A673 (cell line): Measurements from ENCODE around the gene SCAF1. TPM values are rescaled to one million over a fixed set of nuclear protein-coding genes. Genes with fewer than 3 reads are reported as not detected.

Source experiments
- BruUV-seq: library from RNA; stranded (reverse); fragments of 400-500 nt; replicated peaks from 2 replicates; lab custom pipeline; 2021; lab: Mats Ljungman, UMichigan
- CTCF ChIA-PET: fragments of 300-600 bp; sonication (Branson Sonifier 250); formaldehyde crosslinking; loops from one replicate; lab custom pipeline; 2022; ENCODE audit warnings: antibody characterized with exemption; lab: Charles Lee
- POLR2A ChIA-PET: fragments of 300-600 bp; sonication (Branson Sonifier 250); formaldehyde crosslinking; loops from one replicate; lab custom pipeline; 2022; ENCODE audit warnings: antibody characterized with exemption; ENCODE audit not compliant: low non-redundant PET; lab: Charles Lee
- DNase-seq: peaks from one replicate; pipeline ENCODE4 v3.0.0-alpha.2; 2015; ENCODE audit warnings: low spot score
- H3K27ac ChIP-seq: fragments of 200-600 bp; sonication (generic); 2 replicates; pipeline ENCODE4 v1.5.1; 2016; ENCODE audit warnings: mixed run types, low read depth, mild to moderate bottlenecking, mixed read lengths, antibody characterized with exemption, low read length; ENCODE audit not compliant: poor library complexity, severe bottlenecking
- H3K27me3 ChIP-seq: fragments of 200-600 bp; sonication (generic); replicated peaks from 2 replicates; pipeline ENCODE4 v1.6.1; 2017; ENCODE audit warnings: mixed run types, low read depth, mild to moderate bottlenecking, mixed read lengths, antibody characterized with exemption, low read length; ENCODE audit not compliant: insufficient read depth, poor library complexity
- H3K36me3 ChIP-seq: fragments of 200-600 bp; sonication (generic); 2 replicates; pipeline ENCODE4 v1.6.1; 2016; ENCODE audit warnings: mixed run types, mild to moderate bottlenecking, mixed read lengths, antibody characterized with exemption, low read length; ENCODE audit not compliant: insufficient read depth, poor library complexity, severe bottlenecking
- H3K4me1 ChIP-seq: fragments of 200-600 bp; sonication (generic); 2 replicates; pipeline ENCODE4 v1.6.1; 2017; ENCODE audit warnings: mixed run types, mild to moderate bottlenecking, mixed read lengths, antibody characterized with exemption, low read length; ENCODE audit not compliant: insufficient read depth, poor library complexity, severe bottlenecking
- H3K4me3 ChIP-seq: fragments of 200-600 bp; sonication (generic); 2 replicates; pipeline ENCODE4 v1.5.1; 2016; ENCODE audit warnings: low read depth, mixed run types, mild to moderate bottlenecking, mixed read lengths, low read length; ENCODE audit not compliant: poor library complexity, severe bottlenecking
- H3K9me3 ChIP-seq: fragments of 200-600 bp; sonication (generic); 2 replicates; pipeline ENCODE4 v1.6.1; 2016; ENCODE audit warnings: mixed run types, low read depth, mild to moderate bottlenecking, mixed read lengths, antibody characterized with exemption, low read length; ENCODE audit not compliant: poor library complexity, severe bottlenecking
- EZH2 ChIP-seq: fragments of 200-600 bp; sonication (generic); IDR thresholded peaks from 2 replicates; pipeline ENCODE4 v1.6.1; 2017; ENCODE audit warnings: borderline replicate concordance, low read depth, mild to moderate bottlenecking, mixed read lengths, antibody characterized with exemption, low read length; ENCODE audit not compliant: poor library complexity, severe bottlenecking
- intact Hi-C: fragments of 100-400 bp; cut with micrococcal nuclease; formaldehyde crosslinking; loops from one replicate; pipeline ENCODE4 v1.10.0; 2022; ENCODE audit not compliant: unreplicated experiment
- total RNA-seq: library from RNA; stranded (reverse); gene quantifications from 2 replicates; pipeline ENCODE4 v1.2.3, GENCODE V29; 2021
- TF ChIP-seq, protein P1 (sequence below): fragments of 300-800, 200-600 bp; sonication (generic); conservative IDR thresholded peaks from 2 replicates; pipeline ENCODE4 v1.5.1; 2017; ENCODE audit warnings: low read depth, mild to moderate bottlenecking, antibody characterized with exemption, low read length, moderate library complexity, mixed read lengths

The SCAF1 gene
- total RNA-seq, 1 experiment from 2014 or later = 98.2 TPM

DNA sequence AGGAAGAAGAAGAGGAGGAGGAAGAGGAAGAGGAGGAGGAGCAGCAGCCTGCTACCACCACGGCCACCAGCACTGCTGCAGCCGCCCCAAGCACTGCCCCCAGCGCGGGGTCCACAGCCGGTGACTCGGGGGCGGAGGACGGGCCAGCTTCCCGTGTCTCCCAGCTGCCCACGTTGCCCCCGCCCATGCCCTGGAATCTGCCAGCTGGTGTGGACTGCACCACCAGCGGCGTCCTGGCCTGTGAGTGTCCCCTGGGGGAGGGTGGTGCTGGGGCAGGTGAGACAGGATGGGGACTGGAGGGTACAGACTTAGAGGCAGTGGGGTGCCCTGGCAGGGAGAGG lies 11.4 kb downstream of the SCAF1 start:
- H3K27me3 ChIP-seq = no peaks in the 10 kb centered on the region
- H3K9me3 ChIP-seq = no peaks in the 10 kb centered on the region
- ChIA-PET CTCF (no interaction called here), POLR2A (interaction anchor here (0.5 kb wide), 1 partner anchor 955 kb away, joined by 8 read pairs; no protein-coding TSS in a partner anchor)
- no peaks in the 10 kb centered on the region for H3K4me1 ChIP-seq
- DNase-seq = no peak
- intact Hi-C loops = no loop called here
- no TSS peak for BruUV-seq
- peaks cover 80% of the 10 kb centered on the region for H3K36me3 ChIP-seq
- no peak overlapping the region for H3K4me3 ChIP-seq
- TF ChIP-seq, protein P1, sequence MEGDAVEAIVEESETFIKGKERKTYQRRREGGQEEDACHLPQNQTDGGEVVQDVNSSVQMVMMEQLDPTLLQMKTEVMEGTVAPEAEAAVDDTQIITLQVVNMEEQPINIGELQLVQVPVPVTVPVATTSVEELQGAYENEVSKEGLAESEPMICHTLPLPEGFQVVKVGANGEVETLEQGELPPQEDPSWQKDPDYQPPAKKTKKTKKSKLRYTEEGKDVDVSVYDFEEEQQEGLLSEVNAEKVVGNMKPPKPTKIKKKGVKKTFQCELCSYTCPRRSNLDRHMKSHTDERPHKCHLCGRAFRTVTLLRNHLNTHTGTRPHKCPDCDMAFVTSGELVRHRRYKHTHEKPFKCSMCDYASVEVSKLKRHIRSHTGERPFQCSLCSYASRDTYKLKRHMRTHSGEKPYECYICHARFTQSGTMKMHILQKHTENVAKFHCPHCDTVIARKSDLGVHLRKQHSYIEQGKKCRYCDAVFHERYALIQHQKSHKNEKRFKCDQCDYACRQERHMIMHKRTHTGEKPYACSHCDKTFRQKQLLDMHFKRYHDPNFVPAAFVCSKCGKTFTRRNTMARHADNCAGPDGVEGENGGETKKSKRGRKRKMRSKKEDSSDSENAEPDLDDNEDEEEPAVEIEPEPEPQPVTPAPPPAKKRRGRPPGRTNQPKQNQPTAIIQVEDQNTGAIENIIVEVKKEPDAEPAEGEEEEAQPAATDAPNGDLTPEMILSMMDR = no peak
- TF ChIP-seq EZH2 = no peak
- H3K27ac ChIP-seq = no peak overlapping the region

DNA sequence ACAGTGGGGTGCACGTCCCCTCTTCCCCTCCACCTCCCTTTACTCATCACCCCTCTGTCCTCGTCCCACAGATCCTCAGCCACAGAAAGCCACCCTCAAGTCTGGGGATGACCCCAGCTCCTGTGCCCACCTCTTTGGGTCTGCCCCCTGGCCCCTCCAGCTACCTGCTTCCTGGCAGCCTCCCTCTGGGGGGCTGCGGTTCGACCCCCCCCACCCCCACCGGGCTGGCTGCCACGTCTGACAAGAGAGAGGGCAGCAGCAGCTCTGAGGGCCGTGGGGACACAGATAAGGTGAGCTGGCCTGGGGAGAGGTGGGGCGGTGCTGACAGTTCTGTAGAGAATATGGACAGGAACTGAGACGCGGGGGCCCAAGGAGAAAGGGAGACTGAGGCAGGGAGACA lies 12.6 kb downstream of the SCAF1 start:
- Histone ChIP-seq H3K27ac (no peak overlapping the region), H3K36me3 (peaks cover 85% of the 10 kb centered on the region), H3K4me3 (no peak overlapping the region), H3K4me1 (no peaks in the 10 kb centered on the region), H3K9me3 (no peaks in the 10 kb centered on the region), H3K27me3 (no peaks in the 10 kb centered on the region)
- DNase-seq = no peak
- TF ChIP-seq, protein P1 = no peak
- no peak for TF ChIP-seq EZH2
- ChIA-PET CTCF (no interaction called here), POLR2A (no interaction called here)
- intact Hi-C loops = no loop called here
- BruUV-seq = no TSS peak

DNA sequence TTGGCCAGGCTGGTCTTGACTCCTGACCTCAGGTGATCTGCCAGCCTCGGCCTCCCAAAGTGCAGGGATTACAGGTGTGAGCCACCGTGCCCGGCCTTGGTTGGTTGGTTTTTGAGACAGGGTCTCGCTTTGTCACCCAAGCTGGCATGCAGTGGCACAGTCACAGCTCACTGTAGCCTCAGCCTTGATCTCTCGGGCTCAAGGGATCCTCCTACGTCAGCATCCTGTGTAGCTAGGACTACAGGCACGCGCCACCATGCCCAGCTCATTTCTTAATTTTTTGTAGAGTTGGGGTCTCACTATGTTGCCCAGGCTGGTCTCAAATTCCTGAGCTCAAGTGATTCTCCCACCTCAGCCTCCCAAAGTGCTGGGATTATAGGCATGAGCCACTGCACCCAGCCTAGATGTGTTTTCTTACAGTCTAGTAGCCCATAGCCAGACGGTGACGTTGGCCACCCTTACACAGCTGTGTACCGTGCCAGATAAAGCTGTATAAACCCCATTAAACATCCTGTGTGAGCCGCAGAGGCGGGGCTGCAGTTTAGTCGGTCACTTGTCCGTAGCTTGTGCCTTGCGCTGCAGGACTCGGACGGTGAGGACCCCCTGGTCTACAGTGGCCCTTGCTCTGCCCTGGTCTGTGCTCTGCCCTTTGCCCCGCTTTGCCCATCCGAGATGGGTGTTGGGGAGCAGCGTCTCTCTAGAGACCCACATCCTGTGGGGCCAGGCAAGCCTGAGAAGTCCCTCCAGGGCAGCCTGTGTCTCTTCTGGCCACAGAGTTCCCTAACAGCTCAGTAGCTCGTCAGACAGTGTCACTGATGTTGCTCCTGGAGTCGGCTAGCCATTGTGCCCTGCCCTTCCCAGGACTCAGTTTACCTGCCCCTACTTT lies 13.8 kb downstream of the SCAF1 start:
- no peak for TF ChIP-seq EZH2
- TF ChIP-seq, protein P1 = no peak
- Histone ChIP-seq H3K27me3 (no peaks in the 10 kb centered on the region), H3K27ac (no peak overlapping the region), H3K36me3 (peaks cover 86% of the 10 kb centered on the region), H3K4me1 (no peaks in the 10 kb centered on the region), H3K4me3 (no peak overlapping the region), H3K9me3 (no peaks in the 10 kb centered on the region)
- intact Hi-C loops = no loop called here
- BruUV-seq = no TSS peak
- DNase-seq = no peak
- ChIA-PET POLR2A (interaction anchor here (0.6 kb wide), 1 partner anchor 9 kb away, joined by 4 read pairs; no protein-coding TSS in a partner anchor), CTCF (no interaction called here)
